ENCODE measurements around the gene FBXO2. TPM values are rescaled to one million over a fixed set of nuclear protein-coding genes. Genes with fewer than 3 reads are reported as not detected.

Gene FBXO2
- polyA plus RNA-seq, 1 donor (not counting 4 experiments of a cell fraction or from before 2014, with no cell fraction given): 42.2 TPM

- Histone ChIP-seq H4K20me1 (ENCODE audit: control insufficient read depth, extremely low read depth, insufficient read depth, low read length) (no peaks in the 10 kb centered on the region), H3K36me3 (ENCODE audit: control insufficient read depth in 2 of 2, extremely low read depth in 1 of 2, insufficient read depth in 2 of 2, low read length in 2 of 2) (peaks cover 3 to 20% of the 10 kb centered on the region in 2 experiments), H3K4me1 (ENCODE audit: control insufficient read depth, extremely low read depth, insufficient read depth, low read length) (peaks cover 12% of the 10 kb centered on the region), H3K9me1 (ENCODE audit: control insufficient read depth, extremely low read depth, insufficient read depth, low read length) (no peaks in the 10 kb centered on the region), H3K9me3 (ENCODE audit: control insufficient read depth, low read depth, low read length) (no peaks in the 10 kb centered on the region), H3K9ac (ENCODE audit: control insufficient read depth, extremely low read depth, insufficient read depth, low read length) (no peak overlapping the region), H3K4me2 (ENCODE audit: control insufficient read depth, extremely low read depth, insufficient read depth, low read depth, low read length) (no peak overlapping the region), H3K4me3 (ENCODE audit: control insufficient read depth in 2 of 3, extremely low read depth in 1 of 3, insufficient read depth in 2 of 3, low read depth in 1 of 3, low read length in 3 of 3) (no peak overlapping the region), H3K27ac (ENCODE audit: control insufficient read depth, insufficient read depth, low read length) (no peak overlapping the region), H2AFZ (ENCODE audit: control insufficient read depth, low read length) (no peak overlapping the region), H3K27me3 (ENCODE audit: control insufficient read depth, extremely low read depth, insufficient read depth, low read length) (no peaks in the 10 kb centered on the region), H3K79me2 (ENCODE audit: control insufficient read depth, insufficient read depth, low read length) (peaks cover 5% of the 10 kb centered on the region)
- TF ChIP-seq CTCF (optimal IDR thresholded peaks at IDR 0.05 in 1 of 3, IDR thresholded peaks at IDR 0.05 in 1 of 3, conservative IDR thresholded peaks at IDR 0.05 in 1 of 3; ENCODE audit: extremely low read depth in 1 of 3, insufficient read depth in 2 of 3, low read length in 3 of 3) (no peak), EZH2 (IDR thresholded peaks at IDR 0.05; ENCODE audit: low read length) (no peak)
- dilution Hi-C loops (cut with MboI; ENCODE audit: extremely low pct_ligation_motif_present, low sequenced_read_pairs): no loop called here
- DNase-seq (ENCODE audit: low read depth, low spot score) (no peak), FAIRE-seq (no peak)
Measured at GRCh38 chr1:11658542-11658941, 4.3 kb upstream of the FBXO2 start.

GRCh38 chr1:11657654-11658053 is 3.4 kb upstream of the FBXO2 start:
- peaks cover 20% of the 10 kb centered on the region for H3K4me1 ChIP-seq (ENCODE audit: control insufficient read depth, extremely low read depth, insufficient read depth, low read length)
- no peaks in the 10 kb centered on the region for H3K9me3 ChIP-seq (ENCODE audit: control insufficient read depth, low read depth, low read length)
- DNase-seq (ENCODE audit: low read depth, low spot score): no peak
- no peaks in the 10 kb centered on the region for H3K27me3 ChIP-seq (ENCODE audit: control insufficient read depth, extremely low read depth, insufficient read depth, low read length)
- no peak overlapping the region for H3K27ac ChIP-seq (ENCODE audit: control insufficient read depth, insufficient read depth, low read length)
- peaks cover 3 to 20% of the 10 kb centered on the region in 2 experiments for H3K36me3 ChIP-seq (ENCODE audit: control insufficient read depth in 2 of 2, extremely low read depth in 1 of 2, insufficient read depth in 2 of 2, low read length in 2 of 2)
- dilution Hi-C loops (cut with MboI; ENCODE audit: extremely low pct_ligation_motif_present, low sequenced_read_pairs): no loop called here
- H3K4me3 ChIP-seq (ENCODE audit: control insufficient read depth in 2 of 3, extremely low read depth in 1 of 3, insufficient read depth in 2 of 3, low read depth in 1 of 3, low read length in 3 of 3): no peak overlapping the region
- H2AFZ ChIP-seq (ENCODE audit: control insufficient read depth, low read length): no peak overlapping the region
- TF ChIP-seq CTCF (optimal IDR thresholded peaks at IDR 0.05 in 1 of 3, IDR thresholded peaks at IDR 0.05 in 1 of 3, conservative IDR thresholded peaks at IDR 0.05 in 1 of 3; ENCODE audit: extremely low read depth in 1 of 3, insufficient read depth in 2 of 3, low read length in 3 of 3) (no peak), EZH2 (IDR thresholded peaks at IDR 0.05; ENCODE audit: low read length) (no peak)
- H3K9me1 ChIP-seq (ENCODE audit: control insufficient read depth, extremely low read depth, insufficient read depth, low read length): no peaks in the 10 kb centered on the region
- no peak overlapping the region for H3K4me2 ChIP-seq (ENCODE audit: control insufficient read depth, extremely low read depth, insufficient read depth, low read depth, low read length)
- H3K79me2 ChIP-seq (ENCODE audit: control insufficient read depth, insufficient read depth, low read length): peaks cover 5% of the 10 kb centered on the region
- FAIRE-seq: no peak
- no peak overlapping the region for H3K9ac ChIP-seq (ENCODE audit: control insufficient read depth, extremely low read depth, insufficient read depth, low read length)
- no peaks in the 10 kb centered on the region for H4K20me1 ChIP-seq (ENCODE audit: control insufficient read depth, extremely low read depth, insufficient read depth, low read length)

Measured in keratinocyte (primary cell).